ENCODE data around the gene TAPT1.

The TAPT1 gene

DNA sequence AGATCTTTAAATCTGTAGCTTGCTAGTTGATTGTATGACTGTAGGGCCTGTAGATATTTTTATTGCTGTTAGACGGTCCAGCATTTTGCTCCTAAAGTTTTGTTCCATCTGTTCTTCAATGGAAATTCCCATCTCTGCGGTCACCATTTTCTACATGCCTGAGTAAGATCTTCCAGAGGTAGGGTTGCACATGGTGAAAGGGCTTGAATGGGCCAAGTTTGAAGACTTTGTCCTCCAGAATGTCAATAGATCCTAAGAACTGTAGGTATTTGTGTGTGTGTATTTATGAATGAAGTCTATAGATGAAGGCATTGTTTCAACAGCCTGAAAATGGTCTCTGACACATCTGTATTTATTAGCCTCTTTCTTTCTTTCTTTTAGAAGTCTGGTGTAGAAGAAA is 22.3 kb upstream of the TAPT1 start:
- DNase-seq (ENCODE audit: low spot score): no peak

DNA sequence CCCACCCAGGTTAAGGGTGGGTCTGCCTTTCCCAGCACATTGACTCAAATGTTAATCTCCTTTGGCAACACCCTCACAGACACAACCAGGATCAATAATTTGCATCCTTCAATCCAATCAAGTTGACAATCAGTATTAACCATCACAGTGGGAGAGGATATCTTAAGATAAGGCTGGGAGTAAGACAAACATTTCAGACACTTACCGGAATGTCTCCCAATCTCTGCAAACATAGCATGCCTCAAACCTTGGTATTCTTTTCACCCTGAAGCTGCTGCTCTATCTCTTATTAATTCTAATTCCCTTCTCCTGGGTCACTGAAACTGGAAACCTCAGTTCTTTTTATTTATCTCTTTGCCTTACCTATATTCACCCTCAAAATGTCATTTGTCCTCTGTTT is 19.0 kb upstream of the TAPT1 start:
- no peak for DNase-seq (ENCODE audit: low spot score)

DNA sequence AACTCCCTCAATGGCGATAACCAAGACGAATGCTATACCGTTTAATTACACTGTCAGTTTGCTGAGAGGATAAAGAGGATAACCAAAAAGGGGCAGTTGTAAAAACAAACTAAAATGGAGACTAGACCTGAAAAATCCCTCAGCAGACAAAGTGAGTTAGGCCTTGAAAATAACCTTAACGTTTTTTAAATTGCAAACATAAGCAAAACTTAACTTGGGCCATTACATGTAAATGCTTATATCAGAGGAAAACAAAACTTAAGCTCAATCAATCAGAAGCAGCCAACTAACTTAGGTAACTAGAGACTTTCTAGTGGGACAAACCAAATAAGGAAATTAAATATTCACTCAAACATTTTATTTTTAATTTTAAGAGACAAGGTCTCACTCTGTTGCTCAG is 17.0 kb upstream of the TAPT1 start:
- no peak for DNase-seq (ENCODE audit: low spot score)

DNA sequence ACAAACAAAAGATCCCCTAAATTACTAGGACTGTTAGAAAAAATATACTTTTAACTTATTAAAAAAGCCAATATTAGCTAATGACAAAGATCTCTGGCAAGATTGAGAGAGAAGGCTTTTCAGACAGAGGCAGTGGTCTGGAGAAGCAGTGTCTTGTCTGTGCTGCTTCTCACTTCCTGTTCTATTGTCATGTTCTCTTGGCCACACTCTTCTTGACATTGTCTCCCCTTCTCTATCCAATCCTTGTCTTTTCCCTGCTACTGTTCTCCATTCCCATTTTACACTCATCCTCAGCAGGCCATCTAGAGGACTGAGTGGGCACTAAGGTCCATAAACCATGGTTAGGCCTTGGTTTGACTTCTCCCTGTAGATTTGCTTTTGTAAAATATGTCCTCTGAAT is 14.0 kb upstream of the TAPT1 start:
- DNase-seq (ENCODE audit: low spot score): no peak

DNA sequence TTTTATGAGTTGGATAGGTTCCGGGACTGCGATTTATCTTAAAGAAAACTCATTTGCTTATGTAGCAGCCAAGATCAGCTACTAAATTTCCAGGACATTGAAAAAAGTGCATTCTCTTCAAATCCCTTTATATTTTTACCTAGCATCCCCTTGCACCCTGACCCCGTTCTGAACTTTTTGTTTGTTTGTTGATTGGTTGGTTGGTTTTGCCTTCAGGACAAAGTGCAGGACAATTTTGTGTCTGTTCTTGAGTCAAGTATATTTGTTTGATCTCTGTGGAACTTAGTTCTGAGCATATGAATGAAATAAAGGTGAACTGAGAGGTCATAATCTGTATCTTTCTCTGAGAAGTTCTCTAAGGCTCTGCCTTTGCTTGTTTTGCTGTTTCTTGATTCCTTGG is 12.8 kb upstream of the TAPT1 start:
- no peak for DNase-seq (ENCODE audit: low spot score)

DNA sequence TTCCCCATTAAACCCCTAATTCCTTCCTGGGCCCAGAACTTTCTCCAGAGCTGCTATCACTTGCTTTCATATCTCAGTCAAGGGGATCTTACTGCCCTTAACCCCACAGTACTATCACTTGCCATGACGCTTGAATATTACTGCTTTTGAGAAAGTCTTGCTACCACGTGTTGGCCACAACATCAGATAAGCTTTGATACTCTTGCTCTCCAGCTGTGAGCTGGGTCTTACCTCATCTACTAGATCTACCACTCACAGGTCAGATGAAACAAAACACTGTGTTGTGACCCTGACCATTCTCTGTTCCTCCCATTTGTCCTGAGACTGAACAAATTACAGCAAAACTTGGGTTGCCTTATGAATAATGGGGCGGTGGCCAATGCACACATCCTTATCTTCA is 12.1 kb upstream of the TAPT1 start:
- DNase-seq (ENCODE audit: low spot score): no peak

DNA sequence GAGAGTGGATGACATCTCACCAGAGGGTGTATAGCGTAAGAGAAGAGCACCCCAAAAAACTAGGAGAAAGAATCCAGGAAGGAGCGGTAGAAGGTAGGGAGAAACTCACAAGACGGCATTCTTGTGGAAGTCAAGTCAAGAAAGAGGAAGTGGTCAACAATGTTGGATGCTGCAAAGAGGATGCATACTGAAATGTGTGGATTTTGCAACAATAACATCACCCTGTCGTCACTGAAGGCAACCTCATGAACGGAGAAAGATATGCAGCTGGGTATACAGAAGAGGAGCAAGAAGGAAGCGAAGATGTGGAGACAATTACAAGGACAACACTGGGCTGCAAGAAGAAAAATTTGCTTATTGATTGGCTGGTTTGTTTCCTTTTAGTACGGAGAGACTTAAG is 11.4 kb upstream of the TAPT1 start:
- DNase-seq (ENCODE audit: low spot score): no peak

DNA sequence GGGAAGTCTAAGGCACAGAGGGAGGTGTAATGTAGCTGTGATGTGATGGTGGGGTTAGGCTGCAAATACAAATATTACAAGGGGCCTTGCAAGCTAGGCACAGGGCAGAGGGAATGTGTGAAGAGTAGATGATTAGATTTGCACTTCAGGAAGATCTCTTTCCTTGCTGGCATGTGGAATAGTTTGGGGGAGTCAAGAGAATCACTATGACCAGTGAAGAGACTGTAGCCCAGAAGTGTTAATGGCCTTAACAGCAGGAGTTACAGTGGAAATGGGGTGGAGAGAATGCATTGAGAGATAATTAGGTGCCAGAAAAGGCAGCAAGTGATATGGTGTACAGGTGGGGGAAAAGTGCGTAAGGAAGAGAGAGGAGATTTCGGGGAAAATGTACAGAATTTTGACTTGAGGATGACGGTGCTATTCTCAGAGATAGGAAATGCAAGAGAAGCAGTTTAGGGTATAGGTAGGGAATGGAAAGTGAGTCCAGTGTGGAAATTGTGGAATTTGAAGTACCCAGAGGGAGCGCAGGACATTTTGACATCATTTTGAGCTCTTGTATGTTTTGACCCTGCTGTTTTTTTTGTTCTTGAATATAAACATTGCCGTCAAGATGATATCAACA is 10.2 kb upstream of the TAPT1 start:
- no peak for DNase-seq (ENCODE audit: low spot score)

DNA sequence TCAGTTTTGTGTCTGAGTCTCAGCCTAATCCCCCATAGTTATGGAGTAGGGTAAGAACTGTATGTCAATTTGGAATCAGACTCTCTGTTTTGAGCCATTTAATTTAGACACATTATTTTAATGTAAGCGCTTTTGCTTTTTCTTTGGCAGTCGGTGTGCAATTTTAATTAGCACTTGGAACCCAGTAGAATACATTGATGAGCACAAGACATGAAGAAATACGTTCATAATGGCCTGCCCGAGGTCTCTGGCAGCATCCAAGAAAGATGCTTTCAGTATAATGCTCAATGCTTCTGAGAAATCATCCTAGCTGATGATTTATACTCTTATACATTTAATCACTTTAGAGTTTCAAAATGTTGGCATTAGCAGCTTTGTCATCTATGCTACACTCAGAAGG is 8.9 kb upstream of the TAPT1 start:
- DNase-seq (ENCODE audit: low spot score): no peak

DNA sequence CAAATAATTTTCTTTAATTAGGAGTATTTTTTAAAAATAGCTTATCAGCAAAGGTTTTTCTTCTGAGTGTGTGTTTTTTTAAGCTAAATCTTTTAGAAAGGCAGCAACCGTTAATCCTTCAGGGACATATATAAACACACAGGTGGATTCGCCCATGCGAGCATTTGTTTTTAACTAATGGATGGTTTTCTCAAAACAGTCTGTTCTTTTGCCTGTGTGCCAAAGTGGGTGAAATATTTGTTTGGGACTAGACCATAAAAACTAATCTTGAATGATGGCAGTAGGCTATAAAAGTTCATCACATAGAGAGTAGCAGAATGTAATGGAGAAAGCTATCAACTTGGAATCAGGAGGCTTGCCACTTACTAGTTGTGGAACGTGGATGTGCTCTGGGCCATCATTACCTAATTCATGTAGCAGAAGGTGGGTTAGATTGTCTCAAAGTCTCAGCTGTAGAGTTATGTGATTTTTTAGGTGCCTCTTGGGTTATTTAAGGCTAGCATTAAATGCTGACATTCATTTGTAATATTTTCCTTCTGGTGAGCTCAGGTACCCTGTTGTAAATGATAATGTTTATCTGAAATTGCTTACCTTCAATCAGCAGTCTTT is 7.4 kb upstream of the TAPT1 start:
- no peak for DNase-seq (ENCODE audit: low spot score)

DNA sequence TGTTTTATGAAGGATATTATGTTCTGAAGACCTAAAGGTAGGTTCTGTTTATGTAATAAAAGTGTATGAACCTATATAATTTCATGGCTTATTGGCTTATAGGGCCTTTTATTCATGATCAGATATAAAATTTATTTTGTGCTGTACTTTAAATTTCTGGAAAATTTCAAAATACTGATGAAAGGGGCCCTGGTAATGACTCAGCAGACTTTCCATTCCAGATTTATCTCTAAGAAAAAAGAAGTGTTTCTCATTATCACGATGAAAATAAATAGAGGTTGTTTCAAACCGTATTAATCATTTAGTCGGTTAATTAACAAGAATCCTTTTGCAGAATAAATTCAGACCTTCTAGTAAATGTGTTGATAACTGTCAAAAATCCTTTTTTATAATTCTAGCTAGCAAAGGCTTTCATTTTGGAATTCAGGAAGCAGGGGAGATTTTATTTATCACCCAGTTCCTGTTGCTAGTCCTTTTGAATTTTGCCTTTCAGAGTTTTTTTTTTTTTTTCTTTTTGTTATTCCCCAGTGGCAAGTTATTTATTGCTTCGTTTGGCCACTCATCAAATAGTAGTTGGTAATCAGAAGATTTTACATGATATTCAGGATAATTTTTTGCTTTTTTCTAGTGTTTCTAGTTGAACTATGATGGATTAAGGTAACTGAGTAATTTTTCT is 5.4 kb upstream of the TAPT1 start:
- no peak for DNase-seq (ENCODE audit: low spot score)

DNA sequence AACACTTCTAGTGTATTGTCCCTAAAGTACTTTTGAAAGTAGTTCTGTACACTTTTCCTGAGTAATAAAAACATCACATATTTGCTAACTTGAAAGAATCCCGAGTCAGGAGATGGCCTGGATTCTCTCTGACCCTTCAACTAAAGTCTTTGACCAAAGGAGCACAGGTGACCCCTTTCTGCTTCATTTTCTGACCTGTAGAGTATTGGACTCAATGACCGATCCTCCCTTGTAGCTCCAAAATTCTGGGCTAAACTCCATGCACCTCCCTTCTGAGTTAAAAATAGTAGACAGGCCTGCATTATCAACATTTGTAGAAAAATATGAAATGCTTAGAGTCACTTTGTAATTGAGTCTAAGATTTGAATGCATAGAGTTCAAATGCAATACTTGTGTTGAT is 4.0 kb upstream of the TAPT1 start:
- DNase-seq (ENCODE audit: low spot score): no peak

DNA sequence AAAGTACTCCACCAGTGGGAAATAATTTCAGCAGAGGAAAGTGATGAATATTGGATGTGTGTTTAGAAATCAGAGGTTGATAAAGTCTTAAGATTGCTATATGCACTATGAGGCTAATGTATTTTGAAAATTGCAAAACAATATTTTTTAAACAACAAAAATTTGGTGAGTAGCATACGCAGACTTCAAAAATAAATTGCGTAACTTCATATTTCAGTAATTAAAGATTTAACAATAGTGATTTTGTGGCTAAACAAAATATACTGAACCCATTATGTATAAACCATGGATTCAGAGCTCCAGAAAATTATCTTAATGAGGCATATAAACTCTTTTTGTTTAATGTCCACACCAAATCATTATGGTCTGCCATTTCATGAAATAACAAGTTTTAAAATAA is 3.3 kb upstream of the TAPT1 start:
- DNase-seq (ENCODE audit: low spot score): no peak

DNA sequence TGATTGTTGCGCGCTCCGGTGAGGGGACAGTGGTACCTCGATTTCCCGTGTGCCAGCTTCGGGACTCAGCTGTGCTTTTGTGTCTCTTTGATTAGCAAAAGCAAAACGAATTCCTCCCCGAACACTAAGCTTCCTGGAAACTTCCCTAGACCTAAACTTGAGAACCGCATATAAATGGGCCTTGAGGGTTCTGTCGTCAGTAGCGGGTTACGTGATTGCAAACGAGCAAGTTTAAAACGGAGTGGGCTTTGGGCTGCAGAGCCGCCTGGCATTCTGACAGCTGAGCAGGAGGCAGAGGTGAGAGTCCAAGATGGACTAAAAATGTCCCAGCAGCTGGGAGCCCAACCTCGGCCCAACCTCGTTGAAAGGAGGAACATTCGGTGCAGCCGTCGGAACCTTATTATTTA is 1.2 kb upstream of the TAPT1 start:
- peak; percentile 42 for DNase-seq (ENCODE audit: low spot score)

DNA sequence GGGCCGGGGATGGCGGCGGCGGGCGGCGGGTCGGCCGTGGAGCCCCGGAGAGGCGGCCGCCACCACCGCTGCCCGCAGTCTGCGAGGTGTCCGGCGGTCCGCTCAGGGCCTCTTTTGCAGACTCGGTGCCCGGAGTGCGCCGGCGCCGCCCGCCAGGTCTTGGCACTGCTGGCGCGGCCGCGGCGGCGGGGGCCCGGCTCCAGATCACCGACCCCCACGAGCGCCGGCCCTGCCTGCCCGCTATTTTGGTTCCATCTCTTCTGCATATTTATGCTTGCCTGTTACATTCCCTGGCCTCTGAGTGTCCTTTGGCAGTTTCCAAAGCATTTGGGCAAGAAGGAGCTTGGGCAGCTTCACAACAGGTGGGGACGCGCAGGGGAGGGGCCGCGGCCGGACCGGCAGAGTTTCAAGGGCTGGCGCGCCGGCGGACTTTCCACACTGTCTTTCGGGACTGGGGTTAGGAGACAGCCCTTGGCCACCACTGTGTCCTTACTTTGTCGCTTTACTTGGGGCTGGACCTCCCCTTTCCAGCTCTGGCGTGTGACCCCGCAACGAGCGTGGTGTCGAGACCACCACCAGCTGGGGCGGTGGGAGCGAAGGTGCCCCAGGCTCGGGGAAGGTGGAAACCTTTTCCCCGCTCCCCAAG is 668 bp upstream of the TAPT1 start:
- peak; percentile 48 for DNase-seq (ENCODE audit: low spot score)

DNA sequence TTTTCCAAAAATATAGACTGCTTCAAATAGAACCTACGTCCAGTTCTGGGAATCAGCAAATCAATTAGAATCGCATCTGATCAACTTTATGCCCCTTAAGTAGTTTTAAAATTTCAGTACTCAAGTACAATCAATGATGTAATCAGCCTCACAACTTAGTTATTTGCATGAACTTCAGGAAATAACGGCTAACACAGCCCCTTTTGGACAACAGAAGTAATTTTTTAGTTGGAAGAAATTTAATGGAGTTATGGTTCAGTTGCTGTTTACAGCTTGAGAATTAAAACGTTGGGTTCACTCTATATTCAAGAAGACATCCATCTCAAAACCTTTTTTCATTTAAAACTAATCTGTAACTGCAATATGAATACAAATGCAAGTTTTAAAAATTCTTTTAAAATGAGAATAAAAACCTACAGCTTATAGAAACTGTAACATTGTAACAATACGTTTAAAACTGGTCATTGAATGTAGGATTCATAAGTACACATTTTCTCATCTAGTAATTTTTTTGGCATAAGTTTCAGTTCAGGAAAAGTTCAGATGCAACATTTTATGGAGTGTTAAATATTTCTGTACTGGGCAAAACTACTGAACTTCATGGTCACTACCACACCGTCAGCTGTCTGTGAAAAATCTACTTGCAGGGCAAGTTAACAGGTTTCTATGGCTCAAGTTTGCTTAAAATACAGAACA is 956 bp downstream of the TAPT1 start:
- peak; percentile 39 for DNase-seq (ENCODE audit: low spot score)

DNA sequence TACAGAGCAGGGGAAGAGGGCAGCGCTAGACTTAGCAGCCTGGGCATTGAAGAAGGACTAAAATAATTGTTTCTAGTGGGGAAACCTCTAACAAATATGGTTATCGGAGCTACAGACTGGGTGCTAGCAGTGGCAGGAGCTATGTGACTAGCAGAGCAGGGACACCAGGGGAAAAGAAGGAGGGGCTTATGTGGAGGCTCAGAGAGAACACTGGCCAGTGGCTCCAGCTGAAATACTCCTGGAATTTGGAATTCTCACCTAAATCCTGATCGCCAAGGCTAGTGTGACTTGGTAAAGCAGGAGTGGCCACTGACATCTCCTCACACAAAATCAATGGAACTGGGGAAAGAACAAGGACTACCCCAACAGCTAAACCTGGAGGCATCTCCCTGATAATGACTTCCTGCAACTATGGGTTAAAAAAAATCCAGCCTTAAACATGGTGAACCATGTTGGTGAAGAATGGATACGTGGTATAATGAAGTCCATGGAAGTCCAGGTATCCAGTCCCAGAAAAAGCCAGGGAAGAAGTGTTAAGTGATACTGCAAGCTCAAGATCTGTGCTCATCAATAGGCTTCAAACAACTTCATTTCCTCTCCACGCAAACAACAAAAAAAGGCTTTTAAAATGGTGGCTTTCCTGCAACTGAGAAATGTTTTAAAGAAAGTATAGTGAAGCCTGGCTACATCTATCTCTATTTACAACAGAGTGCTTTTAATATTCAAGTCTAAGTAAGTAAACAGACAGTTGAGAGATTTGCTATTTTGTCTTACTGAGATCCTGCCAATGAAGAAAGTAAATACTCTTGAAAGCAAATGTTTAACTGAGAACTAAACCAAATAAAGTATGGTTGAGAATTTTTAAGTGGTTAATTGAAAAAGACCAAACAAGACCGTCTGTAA is 1.8 kb downstream of the TAPT1 start:
- peak; percentile 41 for DNase-seq (ENCODE audit: low spot score)

DNA sequence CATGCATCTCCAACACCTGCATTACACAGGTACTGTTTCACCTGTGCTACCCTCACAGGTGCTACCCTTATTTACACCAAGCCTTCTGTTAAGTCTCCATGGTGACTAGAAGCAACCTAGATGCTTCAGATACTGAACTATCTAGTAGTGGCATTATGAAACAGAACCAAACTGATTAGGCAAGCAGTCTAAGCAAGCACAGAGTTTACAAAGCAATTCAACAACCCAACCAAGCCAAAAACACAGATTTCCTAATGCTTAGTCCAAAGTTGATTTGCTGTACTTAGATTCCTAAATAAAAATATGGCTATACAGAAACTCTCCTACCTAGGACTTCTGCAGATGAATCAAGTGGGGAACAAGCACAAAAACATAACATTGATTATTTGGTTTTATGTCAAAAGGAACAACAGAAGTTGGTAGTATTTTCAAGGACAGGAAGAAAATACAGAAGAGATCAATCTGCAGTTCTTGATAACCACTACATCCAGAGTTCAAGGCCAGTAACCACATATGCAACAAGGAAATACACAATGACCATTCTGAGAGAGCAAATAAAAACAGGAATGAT is 3.2 kb downstream of the TAPT1 start:
- DNase-seq (ENCODE audit: low spot score): no peak

DNA sequence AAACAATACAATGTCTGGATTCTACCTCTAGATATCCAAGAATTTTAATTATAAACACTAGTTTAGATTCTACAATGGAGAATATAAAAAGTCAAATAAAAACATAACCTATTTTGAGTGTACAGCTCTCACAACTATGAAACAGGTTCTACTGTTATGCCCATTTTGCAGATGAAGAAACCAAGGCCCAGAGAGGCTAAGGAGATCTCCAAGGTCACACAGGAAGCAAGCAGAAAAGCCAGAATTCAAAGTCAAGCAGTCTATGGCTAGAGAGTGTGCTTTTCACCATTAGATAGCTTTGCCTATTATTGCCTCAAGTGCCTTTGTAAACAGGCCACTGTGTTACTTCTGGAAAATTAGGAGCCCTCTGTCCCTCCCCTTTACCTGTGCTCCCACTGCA is 7.3 kb downstream of the TAPT1 start:
- DNase-seq (ENCODE audit: low spot score): no peak

DNA sequence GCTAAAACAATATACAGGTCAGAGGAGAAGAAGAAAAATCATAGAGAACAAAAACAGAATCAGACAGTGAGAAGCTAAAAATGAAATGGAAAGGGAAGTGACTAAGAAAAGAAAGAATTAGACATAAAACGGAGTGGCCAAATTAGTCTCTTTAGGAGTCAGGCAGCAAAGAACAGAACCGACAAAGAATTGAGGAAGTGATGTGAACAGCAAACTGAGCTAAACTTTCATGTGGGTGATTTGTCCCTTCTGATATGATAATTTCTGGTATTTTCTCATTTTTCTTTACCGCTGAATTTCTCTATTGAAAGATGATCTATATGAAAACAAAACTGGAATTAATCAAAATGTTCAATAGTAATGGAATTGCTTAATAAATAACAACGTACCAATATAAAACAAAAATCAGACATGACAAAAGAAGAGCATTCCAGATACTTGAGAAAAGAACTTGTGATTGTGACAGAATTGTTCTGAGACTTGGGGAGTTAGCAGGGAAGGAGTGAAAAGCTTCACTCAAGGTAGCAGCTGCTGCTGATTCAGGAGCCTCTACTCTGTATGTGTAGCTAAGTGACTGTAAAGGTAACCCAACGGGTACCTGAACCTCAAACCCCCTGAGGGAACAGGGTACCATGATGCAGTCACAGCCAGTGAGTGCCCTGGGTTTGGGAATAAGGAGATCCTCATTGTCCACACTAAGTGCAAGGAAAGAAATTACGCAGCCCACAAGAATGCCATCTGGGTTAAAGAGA is 8.8 kb downstream of the TAPT1 start:
- no peak for DNase-seq (ENCODE audit: low spot score)

DNA sequence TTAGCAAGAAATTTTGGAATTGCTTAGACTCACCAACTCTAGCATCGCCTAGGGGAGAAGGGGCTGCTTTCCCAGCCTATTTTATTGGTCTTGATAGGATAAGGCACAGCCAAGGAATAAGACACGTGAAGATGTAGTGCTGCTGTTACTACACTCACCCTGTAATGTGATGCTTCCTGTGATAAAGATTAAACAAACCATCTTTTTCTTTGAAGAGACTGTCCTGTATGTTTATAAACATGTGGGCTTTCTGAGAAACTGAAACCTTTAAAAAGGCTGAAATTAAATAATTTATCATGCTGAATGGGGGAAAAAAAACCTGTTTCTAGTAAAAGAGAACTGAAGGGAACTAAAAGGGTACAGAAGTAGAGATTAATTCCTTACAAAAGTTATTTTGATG is 13.2 kb downstream of the TAPT1 start:
- DNase-seq (ENCODE audit: low spot score): no peak
